ENCODE results near the gene PRDM16. TPM values are rescaled to one million over a fixed set of nuclear protein-coding genes. Genes with fewer than 3 reads are reported as not detected.

Gene PRDM16
- polyA plus RNA-seq, 3 donors, result not detected

DNA sequence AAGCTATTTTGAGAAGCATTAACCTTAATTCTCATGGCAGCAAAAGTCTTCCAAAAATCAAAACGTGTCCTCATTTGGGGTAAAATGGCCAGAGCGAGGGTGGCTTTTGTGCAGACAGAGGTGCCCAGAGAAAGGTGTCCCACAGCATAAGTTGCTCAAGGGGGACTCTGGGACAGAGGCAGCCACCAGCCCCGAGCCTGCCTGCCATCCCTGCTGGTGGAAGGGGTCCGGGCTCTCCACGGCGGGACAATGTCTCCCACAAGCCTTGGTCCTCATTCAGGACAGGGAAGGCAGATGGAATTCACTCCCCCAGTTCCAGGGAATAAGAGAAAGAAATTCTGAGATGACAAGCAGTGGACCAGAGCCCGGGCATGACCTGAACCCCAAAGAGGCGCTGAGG is 372.9 kb downstream of the PRDM16 start:
- Histone ChIP-seq H3K36me3 (replicated peaks in 1 of 2; ENCODE audit: control insufficient read depth in 1 of 2, insufficient read depth in 2 of 2, low read length in 2 of 2) (no peaks in the 10 kb centered on the region), H4K20me1 (ENCODE audit: insufficient read depth, low read length) (no peaks in the 10 kb centered on the region), H3K4me2 (replicated peaks; ENCODE audit: extremely low read depth, low read length, poor library complexity, severe bottlenecking) (no peak overlapping the region), H3K4me3 (replicated peaks in 1 of 3; ENCODE audit: low read depth in 2 of 3, low read length in 3 of 3) (no peak overlapping the region), H3K27me3 (ENCODE audit: control insufficient read depth in 2 of 2, insufficient read depth in 2 of 2, low read length in 2 of 2) (no peaks in the 10 kb centered on the region), H3K9ac (ENCODE audit: insufficient read depth, low read length, poor library complexity, severe bottlenecking) (no peak overlapping the region), H3K79me2 (ENCODE audit: insufficient read depth, low read length) (no peaks in the 10 kb centered on the region), H2AFZ (ENCODE audit: insufficient read depth, low read depth, low read length, poor library complexity, severe bottlenecking) (no peak overlapping the region), H3K4me1 (ENCODE audit: control insufficient read depth in 1 of 2, insufficient read depth in 2 of 2, low read length in 2 of 2) (no peaks in the 10 kb centered on the region), H3K9me3 (replicated peaks in 1 of 2; ENCODE audit: control insufficient read depth in 1 of 2, insufficient read depth in 1 of 2, low read length in 2 of 2) (peaks cover 0 to 7% of the 10 kb centered on the region in 2 donors), H3K27ac (ENCODE audit: low read depth in 1 of 2, low read length in 2 of 2) (no peak overlapping the region)
- intact Hi-C loops (cut with micrococcal nuclease), result loop anchor here in 1 of 2 donors (10.0 kb wide), 1 partner anchor 153 kb away; no protein-coding TSS in a partner anchor
- H3K9me3 Mint-ChIP-seq, result peaks cover 0 to 16% (median 11%) of the 10 kb centered on the region in 7 donors
- TF ChIP-seq, protein P1, sequence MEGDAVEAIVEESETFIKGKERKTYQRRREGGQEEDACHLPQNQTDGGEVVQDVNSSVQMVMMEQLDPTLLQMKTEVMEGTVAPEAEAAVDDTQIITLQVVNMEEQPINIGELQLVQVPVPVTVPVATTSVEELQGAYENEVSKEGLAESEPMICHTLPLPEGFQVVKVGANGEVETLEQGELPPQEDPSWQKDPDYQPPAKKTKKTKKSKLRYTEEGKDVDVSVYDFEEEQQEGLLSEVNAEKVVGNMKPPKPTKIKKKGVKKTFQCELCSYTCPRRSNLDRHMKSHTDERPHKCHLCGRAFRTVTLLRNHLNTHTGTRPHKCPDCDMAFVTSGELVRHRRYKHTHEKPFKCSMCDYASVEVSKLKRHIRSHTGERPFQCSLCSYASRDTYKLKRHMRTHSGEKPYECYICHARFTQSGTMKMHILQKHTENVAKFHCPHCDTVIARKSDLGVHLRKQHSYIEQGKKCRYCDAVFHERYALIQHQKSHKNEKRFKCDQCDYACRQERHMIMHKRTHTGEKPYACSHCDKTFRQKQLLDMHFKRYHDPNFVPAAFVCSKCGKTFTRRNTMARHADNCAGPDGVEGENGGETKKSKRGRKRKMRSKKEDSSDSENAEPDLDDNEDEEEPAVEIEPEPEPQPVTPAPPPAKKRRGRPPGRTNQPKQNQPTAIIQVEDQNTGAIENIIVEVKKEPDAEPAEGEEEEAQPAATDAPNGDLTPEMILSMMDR (IDR thresholded peaks at IDR 0.05), result no peak
- no peak for DNase-seq
- H3K27me3 Mint-ChIP-seq (ENCODE audit: low read depth in 3 of 3), result peaks cover 8 to 13% (median 12%) of the 10 kb centered on the region in 3 donors
- H3K36me3 Mint-ChIP-seq, result no peaks in the 10 kb centered on the region
- H3K4me3 Mint-ChIP-seq, result no peak overlapping the region
- no peak overlapping the region for H3K27ac Mint-ChIP-seq
- WGBS (ENCODE audit: insufficient coverage), result 84% methylated on average over 8 of the region's 8 CpGs
- no peaks in the 10 kb centered on the region for H3K4me1 Mint-ChIP-seq

DNA sequence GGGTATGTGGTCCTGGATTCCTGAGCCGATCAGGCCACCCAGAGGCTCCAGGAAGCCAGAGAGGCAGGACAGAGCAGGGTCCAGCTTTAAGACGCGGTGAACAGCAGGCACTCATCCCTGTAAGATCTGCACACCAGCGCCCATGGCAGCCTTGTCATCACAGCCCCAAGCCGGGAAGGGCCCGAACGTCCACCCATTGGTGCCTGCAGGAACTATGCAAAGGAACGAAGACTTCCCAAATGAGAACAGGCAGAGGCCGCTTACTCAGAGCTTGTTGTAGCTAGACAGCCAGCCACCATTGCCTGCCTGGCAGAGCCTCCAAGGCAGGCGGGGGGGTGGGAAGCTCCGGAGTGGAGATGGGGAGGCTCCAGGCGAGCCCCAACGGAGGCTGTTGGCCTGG is 373.3 kb downstream of the PRDM16 start:
- Histone ChIP-seq H3K27ac (ENCODE audit: low read depth in 1 of 2, low read length in 2 of 2) (no peak overlapping the region), H3K79me2 (ENCODE audit: insufficient read depth, low read length) (no peaks in the 10 kb centered on the region), H3K4me1 (ENCODE audit: control insufficient read depth in 1 of 2, insufficient read depth in 2 of 2, low read length in 2 of 2) (no peaks in the 10 kb centered on the region), H3K36me3 (replicated peaks in 1 of 2; ENCODE audit: control insufficient read depth in 1 of 2, insufficient read depth in 2 of 2, low read length in 2 of 2) (no peaks in the 10 kb centered on the region), H3K4me3 (replicated peaks in 1 of 3; ENCODE audit: low read depth in 2 of 3, low read length in 3 of 3) (no peak overlapping the region), H3K9ac (ENCODE audit: insufficient read depth, low read length, poor library complexity, severe bottlenecking) (no peak overlapping the region), H3K27me3 (ENCODE audit: control insufficient read depth in 2 of 2, insufficient read depth in 2 of 2, low read length in 2 of 2) (no peaks in the 10 kb centered on the region), H2AFZ (ENCODE audit: insufficient read depth, low read depth, low read length, poor library complexity, severe bottlenecking) (no peak overlapping the region), H3K4me2 (replicated peaks; ENCODE audit: extremely low read depth, low read length, poor library complexity, severe bottlenecking) (no peak overlapping the region), H3K9me3 (replicated peaks in 1 of 2; ENCODE audit: control insufficient read depth in 1 of 2, insufficient read depth in 1 of 2, low read length in 2 of 2) (peaks cover 0 to 7% of the 10 kb centered on the region in 2 donors), H4K20me1 (ENCODE audit: insufficient read depth, low read length) (no peaks in the 10 kb centered on the region)
- TF ChIP-seq, protein P1 (IDR thresholded peaks at IDR 0.05), result no peak
- no peak for DNase-seq
- H3K27ac Mint-ChIP-seq, result no peak overlapping the region
- no peaks in the 10 kb centered on the region for H3K4me1 Mint-ChIP-seq
- WGBS (ENCODE audit: insufficient coverage), result 90% methylated on average over 12 of the region's 13 CpGs
- peaks cover 0 to 16% (median 11%) of the 10 kb centered on the region in 7 donors for H3K9me3 Mint-ChIP-seq
- no peaks in the 10 kb centered on the region for H3K36me3 Mint-ChIP-seq
- peaks cover 8 to 13% (median 12%) of the 10 kb centered on the region in 3 donors for H3K27me3 Mint-ChIP-seq (ENCODE audit: low read depth in 3 of 3)
- H3K4me3 Mint-ChIP-seq, result no peak overlapping the region
- intact Hi-C loops (cut with micrococcal nuclease), result loop anchor here in 1 of 2 donors (10.0 kb wide), 1 partner anchor 152 kb away; no protein-coding TSS in a partner anchor

Measured in CD14-positive monocyte (primary cell).